HepG2 (cell line): ENCODE results near the gene RHOC. TPM values are rescaled to one million over a fixed set of nuclear protein-coding genes. Genes with fewer than 3 reads are reported as not detected.

Source experiments
- ATAC-seq: fragments of 200-7000 bp; cut with Tn5 transposase; 3 replicates; pipeline ENCODE4 v1.9.1; 2020; ENCODE audit warnings: mild to moderate bottlenecking, moderate library complexity
- BruUV-seq: library from RNA; stranded (reverse); fragments of 400-500 nt; replicated peaks from 2 replicates; lab custom pipeline; 2021; lab: Mats Ljungman, UMichigan
- CTCF ChIA-PET: fragments of 300-600 bp; formaldehyde crosslinking; extraction: SDS; loops from one replicate; lab custom pipeline; 2021; ENCODE audit warnings: low total read pairs, inconsistent platforms, low intra/inter-chr PET ratio; lab: Yijun Ruan, JAX
- POLR2A ChIA-PET: fragments of 350-600 bp; sonication (Branson Sonifier 250); formaldehyde crosslinking; loops from one replicate; lab custom pipeline; 2020; ENCODE audit warnings: antibody characterized with exemption, inconsistent platforms; lab: Yijun Ruan, JAX
- DNase-seq: peaks from one replicate; pipeline ENCODE4 v3.0.0-alpha.2; 2015; ENCODE audit warnings: low spot score
- FAIRE-seq: peaks from 3 replicates; lab custom pipeline; 2011; peaks lifted over from hg19 to GRCh38; lab: Jason Lieb, UNC
- H2AFZ ChIP-seq: one replicate; pipeline ENCODE4 v1.6.1; 2011; ENCODE audit warnings: low read length, inconsistent platforms
- H3K27ac ChIP-seq: fragments of 300-600 bp; 3 replicates; pipeline ENCODE4 v1.8.0; 2011; ENCODE audit warnings: mixed run types, mild to moderate bottlenecking, mixed read lengths, low read length, inconsistent platforms; ENCODE audit not compliant: insufficient read depth; ENCODE audit errors: extremely low read length
- H3K27me3 ChIP-seq, 2 experiments: fragments of 200-600 bp in 1 of 2; 2 replicates in 1 of 2; 3 replicates in 1 of 2; pipeline versions ENCODE4 v1.6.0 to v1.8.0; 2011; ENCODE audit warnings: low read length in 2 of 2, mild to moderate bottlenecking in 2 of 2, moderate library complexity in 2 of 2, inconsistent platforms in 1 of 2; ENCODE audit not compliant: insufficient read depth in 2 of 2, control insufficient read depth in 1 of 2
- H3K36me3 ChIP-seq, 2 experiments: fragments of 200-600 bp in 1 of 2; replicated peaks in 1 of 2; 2 replicates in 1 of 2; 3 replicates in 1 of 2; pipeline versions ENCODE4 v1.5.1 to v1.8.0; 2011; ENCODE audit warnings: low read length in 2 of 2, inconsistent platforms in 1 of 2; ENCODE audit not compliant: insufficient read depth in 2 of 2, control insufficient read depth in 1 of 2
- H3K4me1 ChIP-seq: 2 replicates; pipeline ENCODE4 v1.5.1; 2012; ENCODE audit warnings: low read length, inconsistent platforms; ENCODE audit not compliant: insufficient read depth
- H3K4me2 ChIP-seq: 2 replicates; pipeline ENCODE4 v1.6.0; 2011; ENCODE audit warnings: low read depth, low read length, inconsistent platforms
- H3K4me3 ChIP-seq, 3 experiments: fragments of 200-600 bp in 1 of 3; sonication (generic), shearing (Covaris generic) in 1 of 3; replicated peaks in 1 of 3; 2 replicates each; pipeline ENCODE4 v1.5.1; 2011 to 2016; ENCODE audit warnings: low read length in 3 of 3, inconsistent platforms in 2 of 3, low read depth in 2 of 3, mild to moderate bottlenecking in 2 of 3, control low read depth in 1 of 3, mixed read lengths in 1 of 3; ENCODE audit not compliant: insufficient read depth in 1 of 3
- H3K79me2 ChIP-seq: one replicate; pipeline ENCODE4 v1.6.1; 2011; ENCODE audit warnings: low read length, inconsistent platforms; ENCODE audit not compliant: insufficient read depth
- H3K9ac ChIP-seq: 2 replicates; pipeline ENCODE4 v1.6.0; 2011; ENCODE audit warnings: mild to moderate bottlenecking, low read depth, low read length, inconsistent platforms; ENCODE audit not compliant: insufficient read depth
- H3K9me3 ChIP-seq: 2 replicates; pipeline ENCODE4 v1.5.1; 2012; ENCODE audit warnings: mild to moderate bottlenecking, low read length
- H4K20me1 ChIP-seq: 2 replicates; pipeline ENCODE4 v1.6.0; 2011; ENCODE audit warnings: inconsistent platforms, mild to moderate bottlenecking, low read length, moderate library complexity; ENCODE audit not compliant: insufficient read depth
- ATAD3A ChIP-seq: sonication (generic); formaldehyde crosslinking; IDR thresholded peaks from 2 replicates; pipeline ENCODE4 v1.4.0; 2020; ENCODE audit warnings: missing genetic modification reagents
- ATRX ChIP-seq: sonication (generic); formaldehyde crosslinking; IDR thresholded peaks from 2 replicates; pipeline ENCODE4 v1.4.0; 2020; ENCODE audit warnings: missing genetic modification reagents, borderline replicate concordance
- CC2D1A ChIP-seq: sonication (generic); formaldehyde crosslinking; IDR thresholded peaks from 2 replicates; pipeline ENCODE4 v1.8.1; 2023; ENCODE audit warnings: mild to moderate bottlenecking, missing genetic modification reagents
- HES4 ChIP-seq: sonication (generic); formaldehyde crosslinking; IDR thresholded peaks from 2 replicates; pipeline ENCODE4 v1.9.0; 2021; ENCODE audit warnings: mild to moderate bottlenecking, missing genetic modification reagents, borderline replicate concordance
- HNRNPK ChIP-seq: fragments of 200-400 bp; formaldehyde crosslinking; IDR thresholded peaks from 2 replicates; pipeline ENCODE4 v1.6.1; 2018; ENCODE audit warnings: low read length, low read depth, moderate library complexity, mild to moderate bottlenecking; ENCODE audit not compliant: poor library complexity, severe bottlenecking
- POGZ ChIP-seq: sonication (generic); formaldehyde crosslinking; IDR thresholded peaks from 2 replicates; pipeline ENCODE4 v1.4.0; 2020; ENCODE audit warnings: mild to moderate bottlenecking, missing genetic modification reagents
- YY1 ChIP-seq: IDR thresholded peaks from 2 replicates; pipeline ENCODE4 v1.6.1; 2011; ENCODE audit warnings: low read length, low read depth, moderate library complexity, mild to moderate bottlenecking; ENCODE audit not compliant: insufficient read depth, insufficient replicate concordance
- ZBTB33 ChIP-seq: sonication (generic); formaldehyde crosslinking; IDR thresholded peaks from 2 replicates; pipeline ENCODE4 v1.4.0; 2020; ENCODE audit warnings: missing genetic modification reagents
- ZMAT5 ChIP-seq: sonication (generic); formaldehyde crosslinking; IDR thresholded peaks from 2 replicates; pipeline ENCODE4 v1.5.0; 2020; ENCODE audit warnings: mild to moderate bottlenecking, low read depth, missing genetic modification reagents, borderline replicate concordance
- ZNF383 ChIP-seq: sonication (generic); formaldehyde crosslinking; IDR thresholded peaks from 2 replicates; pipeline ENCODE4 v1.4.0; 2020; ENCODE audit warnings: missing genetic modification reagents, mild to moderate bottlenecking, borderline replicate concordance
- ZNF530 ChIP-seq: sonication (generic); formaldehyde crosslinking; IDR thresholded peaks from 2 replicates; pipeline ENCODE4 v1.5.0; 2020; ENCODE audit warnings: low read depth, mild to moderate bottlenecking, missing genetic modification reagents
- ZNF672 ChIP-seq: sonication (generic); formaldehyde crosslinking; IDR thresholded peaks from 2 replicates; pipeline ENCODE4 v1.8.1; 2022; ENCODE audit warnings: missing genetic modification reagents
- ZNF747 ChIP-seq: sonication (generic); formaldehyde crosslinking; IDR thresholded peaks from 2 replicates; pipeline ENCODE4 v1.8.1; 2023; ENCODE audit warnings: missing genetic modification reagents, mild to moderate bottlenecking, borderline replicate concordance
- ZNF749 ChIP-seq: sonication (generic); formaldehyde crosslinking; IDR thresholded peaks from 2 replicates; pipeline ENCODE4 v1.8.0; 2022; ENCODE audit warnings: mild to moderate bottlenecking, missing genetic modification reagents, moderate library complexity, borderline replicate concordance
- ZNF777 ChIP-seq: sonication (generic); formaldehyde crosslinking; IDR thresholded peaks from 2 replicates; pipeline ENCODE4 v1.4.0; 2020; ENCODE audit warnings: missing genetic modification reagents
- WGBS: methylation state at CpG from one replicate; pipeline ENCODE4 v1.1.6; 2017; ENCODE audit warnings: low lambda C conversion rate; 5-methylcytosine and 5-hydroxymethylcytosine counted together
- in situ Hi-C: cut with HindIII; loops from 2 replicates; pipeline ENCODE4 v1.10.0; 2017; ENCODE audit warnings: low pct_unique_long_range_greater_than_20kb; ENCODE audit not compliant: extremely low pct_ligation_motif_present
- intact Hi-C: fragments of 100-400 bp; cut with micrococcal nuclease; formaldehyde crosslinking; loops from one replicate; pipeline ENCODE4 v1.10.0; 2022; ENCODE audit not compliant: unreplicated experiment
- polyA plus RNA-seq, 8 experiments: library from polyadenylated mRNA; depleted of rRNA in 3 of 8; stranded (reverse) in 7 of 8; unstranded in 1 of 8; fragments of >200 nt; fragmentation: Illumina TruSeq in 4 of 8; extraction: Trizol in 4 of 8; gene quantifications; 2 replicates each; pipeline versions ENCODE4 v1.2.1 to v1.2.3, GENCODE V29; 2011 to 2016; ENCODE audit warnings: low read depth in 4 of 8, missing spikeins in 1 of 8, mixed read lengths in 1 of 8; ENCODE audit not compliant: insufficient read depth in 1 of 8
- total RNA-seq, 5 experiments: library from RNA; depleted of rRNA; stranded (reverse); fragments of >200 nt; fragmentation: Illumina TruSeq; extraction: Trizol; gene quantifications; 2 replicates each; pipeline ENCODE4 v1.2.3, GENCODE V29; 2016; ENCODE audit warnings: low read depth in 1 of 5

RHOC gene
- total and polyA plus RNA-seq, 2 of the 13 experiments (the other 11 are each of a cell fraction or from before 2014, with no cell fraction given): 64.3 to 182 TPM

- H3K9me3 ChIP-seq: no peaks in the 10 kb centered on the region
- H3K4me1 ChIP-seq: peaks cover 27% of the 10 kb centered on the region
- intact Hi-C loops: no loop called here
- no peak overlapping the region for H3K9ac ChIP-seq
- no peak overlapping the region for H3K27ac ChIP-seq
- H3K4me3 ChIP-seq: no peak overlapping the region
- ChIA-PET POLR2A (interaction anchor here (0.9 to 1.6 kb wide), 4 partner anchors 10 to 19 kb away, joined by 3 read pairs; partner anchors contain the start of gene RHOC), CTCF (no interaction called here)
- DNase-seq: no peak
- TF ChIP-seq ZNF777 (CRISPR knock-in tag) (no peak), ZBTB33 (CRISPR knock-in tag) (peak; percentile 86), ZNF749 (no peak), POGZ (CRISPR knock-in tag) (no peak)
- no peaks in the 10 kb centered on the region for H3K79me2 ChIP-seq
- H3K27me3 ChIP-seq: no peaks in the 10 kb centered on the region
- H3K4me2 ChIP-seq: no peak overlapping the region
- no TSS peak for BruUV-seq
- peaks cover 24 to 70% of the 10 kb centered on the region in 2 experiments for H3K36me3 ChIP-seq
- FAIRE-seq: no peak
- no peak overlapping the region for H2AFZ ChIP-seq
- ATAC-seq: no peak
- in situ Hi-C loops: no loop called here
- H4K20me1 ChIP-seq: no peaks in the 10 kb centered on the region
- WGBS: 98% methylated on average over 7 of the region's 15 CpGs
Measured at GRCh38 chr1:112694363-112694929, 12.5 kb downstream of the RHOC start.

GRCh38 chr1:112693821-112694220 is 13.1 kb downstream of the RHOC start:
- H3K4me1 ChIP-seq: peaks cover 21% of the 10 kb centered on the region

More at GRCh38 chr1:112693821-112694220, 13.1 kb downstream of the RHOC start:
- Histone ChIP-seq H3K27me3 (no peaks in the 10 kb centered on the region), H2AFZ (no peak overlapping the region), H3K4me3 (no peak overlapping the region), H3K4me2 (no peak overlapping the region), H3K9ac (no peak overlapping the region), H3K9me3 (no peaks in the 10 kb centered on the region), H4K20me1 (no peaks in the 10 kb centered on the region), H3K36me3 (peaks cover 26 to 71% of the 10 kb centered on the region in 2 experiments), H3K27ac (no peak overlapping the region), H3K79me2 (no peaks in the 10 kb centered on the region)
- in situ Hi-C loops (no loop called here), intact Hi-C loops (no loop called here)
- no peak for DNase-seq
- TF ChIP-seq HNRNPK (no peak), ZNF672 (CRISPR knock-in tag) (no peak), HES4 (CRISPR knock-in tag) (no peak), ATAD3A (CRISPR knock-in tag) (no peak), ATRX (CRISPR knock-in tag) (no peak), ZNF747 (CRISPR knock-in tag) (no peak), ZMAT5 (no peak), YY1 (no peak), CC2D1A (CRISPR knock-in tag) (no peak), ZNF383 (CRISPR knock-in tag) (no peak), ZNF530 (CRISPR knock-in tag) (no peak)
- 84% methylated on average over 3 of the region's 6 CpGs for WGBS
- no peak for ATAC-seq
- POLR2A ChIA-PET: interaction anchor here (0.9 to 1.6 kb wide), 3 partner anchors 9 to 19 kb away, joined by 3 read pairs; partner anchors contain the start of gene RHOC
- no TSS peak for BruUV-seq
- CTCF ChIA-PET: no interaction called here
- no peak for FAIRE-seq
